GM12873 (cell line): ENCODE results near the gene ARAP1.

Experiments used
- TF ChIP-seq, protein P1 (sequence below): IDR thresholded peaks from 2 replicates; pipeline ENCODE4 v1.5.1; 2012; ENCODE audit warnings: low read depth, mild to moderate bottlenecking, moderate library complexity, low read length, control low read depth; ENCODE audit not compliant: insufficient read depth; ENCODE audit errors: missing control alignments

The ARAP1 gene

DNA sequence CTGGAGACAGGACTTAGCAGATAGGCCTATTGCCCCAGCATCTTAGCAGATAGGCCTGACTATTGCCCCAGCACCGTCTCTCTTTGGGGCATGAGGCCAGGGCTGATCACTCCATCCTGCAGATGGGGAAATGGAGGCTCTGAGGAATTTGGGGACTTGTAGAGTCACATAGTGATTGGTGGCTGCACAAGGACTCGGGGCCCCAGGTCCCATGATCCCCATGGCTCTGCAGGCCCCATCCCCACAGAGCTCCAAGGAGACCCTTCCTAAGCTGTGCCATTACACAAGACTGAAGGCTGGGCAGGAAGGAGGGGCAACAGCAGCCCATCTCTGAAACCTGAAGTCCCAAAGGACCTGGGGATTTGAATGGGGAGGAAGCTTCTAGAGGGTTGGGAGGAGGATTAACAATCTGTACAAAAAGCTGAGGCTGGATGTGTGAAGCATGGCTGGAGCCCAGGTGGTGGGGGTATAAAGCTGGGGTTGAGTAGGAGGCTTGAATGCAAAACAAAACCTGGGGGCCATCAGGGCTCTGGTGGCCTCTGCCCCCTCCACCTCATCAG is 1.6 kb downstream of the ARAP1 start:
- TF ChIP-seq, protein P1, sequence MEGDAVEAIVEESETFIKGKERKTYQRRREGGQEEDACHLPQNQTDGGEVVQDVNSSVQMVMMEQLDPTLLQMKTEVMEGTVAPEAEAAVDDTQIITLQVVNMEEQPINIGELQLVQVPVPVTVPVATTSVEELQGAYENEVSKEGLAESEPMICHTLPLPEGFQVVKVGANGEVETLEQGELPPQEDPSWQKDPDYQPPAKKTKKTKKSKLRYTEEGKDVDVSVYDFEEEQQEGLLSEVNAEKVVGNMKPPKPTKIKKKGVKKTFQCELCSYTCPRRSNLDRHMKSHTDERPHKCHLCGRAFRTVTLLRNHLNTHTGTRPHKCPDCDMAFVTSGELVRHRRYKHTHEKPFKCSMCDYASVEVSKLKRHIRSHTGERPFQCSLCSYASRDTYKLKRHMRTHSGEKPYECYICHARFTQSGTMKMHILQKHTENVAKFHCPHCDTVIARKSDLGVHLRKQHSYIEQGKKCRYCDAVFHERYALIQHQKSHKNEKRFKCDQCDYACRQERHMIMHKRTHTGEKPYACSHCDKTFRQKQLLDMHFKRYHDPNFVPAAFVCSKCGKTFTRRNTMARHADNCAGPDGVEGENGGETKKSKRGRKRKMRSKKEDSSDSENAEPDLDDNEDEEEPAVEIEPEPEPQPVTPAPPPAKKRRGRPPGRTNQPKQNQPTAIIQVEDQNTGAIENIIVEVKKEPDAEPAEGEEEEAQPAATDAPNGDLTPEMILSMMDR, result no peak

DNA sequence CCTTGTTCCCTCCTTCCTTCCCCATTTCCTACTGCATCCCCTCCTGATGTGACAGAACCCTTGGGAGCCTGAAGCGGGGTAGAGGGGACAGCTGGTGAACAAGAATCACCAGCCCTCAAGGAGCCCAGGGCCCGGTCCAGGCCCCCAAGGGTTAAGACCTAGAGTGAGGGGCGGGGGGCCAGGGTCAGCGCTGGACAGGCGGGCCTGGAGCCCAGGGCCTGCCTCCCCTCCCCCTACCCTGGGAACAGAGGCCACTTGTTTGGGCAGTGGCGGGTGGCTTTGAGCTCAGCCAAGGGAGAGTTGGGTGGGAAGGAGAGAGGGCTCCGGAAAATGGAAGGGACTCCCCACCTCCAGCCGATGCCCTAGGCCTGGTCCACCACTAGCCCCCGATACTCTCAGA is 2.1 kb downstream of the ARAP1 start:
- TF ChIP-seq, protein P1, result no peak

DNA sequence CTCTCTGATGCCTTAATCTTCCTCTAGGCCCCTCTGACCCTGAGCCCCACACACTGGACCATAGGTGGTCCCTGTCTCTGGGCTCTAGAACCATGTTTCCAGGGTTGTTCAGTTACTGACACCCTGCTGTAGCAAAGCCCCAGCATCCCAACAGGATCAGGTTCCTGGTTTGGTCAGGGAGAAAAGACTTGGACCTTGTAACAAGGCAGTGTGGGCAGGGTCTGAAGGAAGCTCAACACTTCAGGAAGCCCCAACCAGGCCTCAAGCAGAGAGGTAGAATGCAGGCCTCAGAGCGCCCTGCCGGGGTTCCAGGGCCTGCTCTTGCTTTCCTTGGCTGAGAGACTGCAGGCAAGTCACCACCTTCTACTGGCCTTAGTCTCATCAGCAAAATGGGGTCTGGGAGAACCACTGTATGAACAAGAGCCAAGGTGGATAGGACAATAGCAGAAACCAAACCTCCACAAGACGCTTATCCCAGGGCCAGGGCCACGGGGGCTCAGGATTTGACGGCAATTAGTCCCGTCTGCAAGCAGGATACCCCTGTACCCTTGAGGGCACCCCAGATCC is 4.8 kb downstream of the ARAP1 start:
- TF ChIP-seq, protein P1, result no peak

DNA sequence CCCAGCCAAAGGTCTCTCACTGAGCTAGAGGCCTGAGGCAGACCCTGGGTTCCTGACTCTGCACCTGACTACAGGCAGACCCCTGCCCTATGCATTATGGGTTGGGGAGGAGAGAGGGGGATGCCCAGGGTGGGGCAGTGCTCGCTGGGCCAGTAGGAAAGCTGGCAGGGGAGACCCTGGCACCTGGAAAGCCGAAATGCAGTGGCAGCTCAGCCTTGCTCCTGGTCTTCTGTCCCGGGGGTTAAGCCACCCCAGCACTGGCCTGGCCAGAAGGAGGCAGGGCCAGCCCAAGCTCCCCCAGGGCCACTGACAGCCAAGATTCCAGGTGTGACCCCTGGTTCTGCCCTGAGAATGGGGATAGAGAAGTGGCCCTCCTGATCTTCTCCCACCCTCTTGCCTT is 5.4 kb downstream of the ARAP1 start:
- TF ChIP-seq, protein P1, result no peak

DNA sequence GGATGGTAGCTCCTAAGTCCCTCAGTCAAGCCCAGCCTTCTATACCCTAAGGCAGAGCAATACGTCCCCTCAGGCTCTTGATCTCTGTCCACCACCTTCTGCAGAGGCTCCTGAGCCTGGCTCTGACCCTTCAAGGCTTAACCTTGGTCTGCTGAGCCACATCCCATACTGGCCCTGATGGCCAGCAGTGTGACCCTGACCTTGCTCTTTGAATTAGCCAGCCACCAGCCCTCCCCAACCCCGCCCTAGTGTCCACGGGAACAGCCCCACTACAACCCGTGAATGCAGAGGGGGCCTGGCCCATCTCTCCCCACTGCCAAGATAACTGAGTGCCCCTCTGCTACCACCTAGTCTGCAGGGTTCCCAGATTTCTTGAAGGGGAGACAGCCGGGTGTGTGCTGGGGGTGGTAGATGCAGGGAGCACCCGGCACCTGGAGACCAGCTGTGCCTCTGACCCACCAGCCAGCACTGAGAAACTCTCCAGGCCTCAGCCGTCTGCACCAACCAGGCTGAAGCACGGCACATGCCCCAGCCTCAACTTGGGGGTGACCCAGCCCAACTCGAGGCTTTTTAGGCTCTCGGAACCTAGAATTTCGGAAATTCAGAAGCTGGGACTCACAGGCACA is 6.2 kb downstream of the ARAP1 start:
- TF ChIP-seq, protein P1, result no peak

DNA sequence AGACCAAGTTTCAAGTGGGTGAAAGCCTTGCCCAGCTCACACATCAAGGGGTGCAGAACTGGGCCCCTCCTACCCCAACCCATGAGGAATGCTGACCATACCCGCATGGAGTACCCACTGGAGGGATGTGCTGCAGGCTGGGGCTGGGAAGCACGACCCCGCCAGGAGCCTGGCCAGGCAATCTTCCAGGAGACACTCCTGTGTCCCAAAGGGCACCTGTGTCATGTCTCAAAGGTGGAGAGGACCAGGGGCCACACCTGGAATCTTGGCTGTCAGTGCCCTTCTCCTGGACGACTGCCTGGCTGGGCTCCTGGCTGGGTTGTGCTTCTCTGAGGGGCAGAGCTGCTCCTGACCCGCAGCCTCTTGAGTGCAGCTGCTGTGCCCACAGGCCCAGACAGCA is 6.7 kb downstream of the ARAP1 start:
- TF ChIP-seq, protein P1, result no peak

DNA sequence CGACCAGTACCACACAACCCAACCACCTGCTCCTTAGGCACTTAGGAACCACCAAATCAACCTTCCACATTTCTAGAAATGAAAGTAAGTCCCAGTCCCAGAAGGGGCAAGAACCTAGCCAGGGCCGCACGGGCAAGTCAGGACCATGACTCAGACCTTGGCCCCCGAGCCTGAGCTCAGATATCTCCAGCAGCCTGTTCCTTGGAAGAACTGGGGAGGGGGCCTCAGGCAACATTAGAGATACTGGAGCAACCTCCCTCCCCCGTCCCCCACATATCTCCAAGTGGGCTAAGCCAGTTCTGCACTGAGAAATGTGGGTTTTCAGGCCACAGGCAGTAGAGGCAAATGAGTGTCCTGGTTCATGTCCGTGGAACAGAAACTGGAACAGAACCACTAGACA is 7.7 kb downstream of the ARAP1 start:
- TF ChIP-seq, protein P1, result no peak
